OCI-LY7 (cell line): ENCODE measurements around the gene SLC9A9.

Source experiments
- EZH2phosphoT487 ChIP-seq: fragments of 200-600 bp; sonication (generic); IDR thresholded peaks from 2 replicates; pipeline ENCODE4 v1.6.1; 2018; ENCODE audit warnings: low read depth, borderline replicate concordance, mild to moderate bottlenecking, mixed run types, antibody characterized with exemption, low read length, moderate library complexity, mixed read lengths
- TF ChIP-seq, protein P1 (sequence below): fragments of 200-600 bp; sonication (generic); conservative IDR thresholded peaks from 2 replicates; pipeline ENCODE4 v1.5.1; 2014; ENCODE audit warnings: mild to moderate bottlenecking, antibody characterized with exemption, low read length, moderate library complexity, mixed read lengths

DNA sequence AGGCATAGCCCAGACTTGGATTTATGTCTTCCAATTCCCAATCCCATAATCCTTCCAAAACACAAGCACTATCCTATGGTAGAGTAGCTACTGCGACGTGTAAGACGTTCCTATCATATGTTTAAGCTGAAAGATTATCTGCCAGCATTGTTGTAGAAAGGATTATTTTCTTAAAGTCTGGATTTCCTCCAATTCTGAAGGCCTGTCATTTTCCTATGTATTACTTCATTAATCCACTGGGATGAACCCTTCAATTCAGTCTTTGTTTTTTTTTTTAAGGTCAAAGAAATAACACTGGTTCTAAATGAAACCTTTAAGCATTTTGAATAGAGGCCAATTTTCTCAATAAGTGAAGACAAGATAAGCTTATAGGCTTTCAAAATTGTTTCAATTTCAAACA is 289.0 kb downstream of the SLC9A9 start:
- TF ChIP-seq, protein P1, sequence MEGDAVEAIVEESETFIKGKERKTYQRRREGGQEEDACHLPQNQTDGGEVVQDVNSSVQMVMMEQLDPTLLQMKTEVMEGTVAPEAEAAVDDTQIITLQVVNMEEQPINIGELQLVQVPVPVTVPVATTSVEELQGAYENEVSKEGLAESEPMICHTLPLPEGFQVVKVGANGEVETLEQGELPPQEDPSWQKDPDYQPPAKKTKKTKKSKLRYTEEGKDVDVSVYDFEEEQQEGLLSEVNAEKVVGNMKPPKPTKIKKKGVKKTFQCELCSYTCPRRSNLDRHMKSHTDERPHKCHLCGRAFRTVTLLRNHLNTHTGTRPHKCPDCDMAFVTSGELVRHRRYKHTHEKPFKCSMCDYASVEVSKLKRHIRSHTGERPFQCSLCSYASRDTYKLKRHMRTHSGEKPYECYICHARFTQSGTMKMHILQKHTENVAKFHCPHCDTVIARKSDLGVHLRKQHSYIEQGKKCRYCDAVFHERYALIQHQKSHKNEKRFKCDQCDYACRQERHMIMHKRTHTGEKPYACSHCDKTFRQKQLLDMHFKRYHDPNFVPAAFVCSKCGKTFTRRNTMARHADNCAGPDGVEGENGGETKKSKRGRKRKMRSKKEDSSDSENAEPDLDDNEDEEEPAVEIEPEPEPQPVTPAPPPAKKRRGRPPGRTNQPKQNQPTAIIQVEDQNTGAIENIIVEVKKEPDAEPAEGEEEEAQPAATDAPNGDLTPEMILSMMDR, result no peak
- TF ChIP-seq EZH2phosphoT487, result no peak
